Sigmoid colon (tissue), 4 donors: Measurements from ENCODE around the gene EMB.
"Not testable (repeated sequence)": the region's sequence is repeated elsewhere in the genome, so short reads cannot be mapped to it uniquely, and the experiment has no call there.

ENCODE experiments used
- CTCF ChIP-seq, 4 experiments: fragments of 450-650 bp in 3 of 4; fragments of 200-600 bp in 1 of 4; IDR thresholded peaks; one replicate each; pipeline ENCODE4 v1.5.1; 2016 to 2019; ENCODE audit warnings: antibody characterized with exemption in 4 of 4, mild to moderate bottlenecking in 3 of 4, moderate library complexity in 2 of 4
- EP300 ChIP-seq, 4 donors: sonication (generic); formaldehyde crosslinking; IDR thresholded peaks; one replicate each; pipeline ENCODE4 v1.6.1; 2017; ENCODE audit warnings: antibody characterized with exemption in 4 of 4
- POLR2A ChIP-seq, 2 donors: fragments of 450-650 bp; IDR thresholded peaks; one replicate each; pipeline ENCODE4 v1.6.1; 2016; ENCODE audit warnings: antibody characterized with exemption in 2 of 2, mild to moderate bottlenecking in 2 of 2, moderate library complexity in 2 of 2
- POLR2AphosphoS5 ChIP-seq, 4 donors: sonication (generic); formaldehyde crosslinking; IDR thresholded peaks; one replicate each; pipeline ENCODE4 v1.6.1; 2017; ENCODE audit warnings: antibody characterized with exemption in 4 of 4

- not testable (repeated sequence) for TF ChIP-seq POLR2A, CTCF, EP300, POLR2AphosphoS5 (IDR thresholded peaks at IDR 0.05)
These were observed 48.4 kb upstream of the EMB start for GRCh38 chr5:50489491-50489890.
